ENCODE results near the gene CALCOCO1.

The CALCOCO1 gene

GRCh38 chr12:53751336-53752191, 24.3 kb upstream of the CALCOCO1 start, which contains the start of gene CISTR:
Gene CISTR, minus strand, starts transcription at chr12:53751979.
- peak; percentile 19 for DNase-seq

GRCh38 chr12:53750812-53751335, 23.6 kb upstream of the CALCOCO1 start:
- no peak for DNase-seq

- DNase-seq = no peak
These were observed 22.9 kb upstream of the CALCOCO1 start for GRCh38 chr12:53749986-53750811.

GRCh38 chr12:53748072-53748840, 21.0 kb upstream of the CALCOCO1 start:
- no peak for DNase-seq

DNA sequence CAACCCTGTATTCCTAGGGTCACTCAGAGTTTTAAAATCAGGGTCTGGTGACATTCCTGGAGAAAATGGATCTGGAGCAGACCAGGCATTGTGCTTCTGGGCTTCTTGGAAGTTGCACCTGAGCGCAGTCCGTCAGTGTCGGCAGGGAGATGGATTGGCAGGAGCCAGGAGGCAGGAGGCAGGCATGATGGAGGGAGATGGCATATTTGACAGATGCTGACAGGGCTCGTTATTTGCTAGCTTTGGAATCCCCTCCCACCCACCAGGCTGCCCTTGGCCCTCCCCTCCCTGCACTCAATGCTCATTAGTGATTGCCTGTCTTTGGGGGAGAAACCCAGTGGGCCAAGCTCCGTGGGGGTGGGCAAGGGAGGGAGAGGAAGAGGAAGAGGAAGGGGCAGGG, 19.8 kb upstream of the CALCOCO1 start:
- no peak for DNase-seq

DNA sequence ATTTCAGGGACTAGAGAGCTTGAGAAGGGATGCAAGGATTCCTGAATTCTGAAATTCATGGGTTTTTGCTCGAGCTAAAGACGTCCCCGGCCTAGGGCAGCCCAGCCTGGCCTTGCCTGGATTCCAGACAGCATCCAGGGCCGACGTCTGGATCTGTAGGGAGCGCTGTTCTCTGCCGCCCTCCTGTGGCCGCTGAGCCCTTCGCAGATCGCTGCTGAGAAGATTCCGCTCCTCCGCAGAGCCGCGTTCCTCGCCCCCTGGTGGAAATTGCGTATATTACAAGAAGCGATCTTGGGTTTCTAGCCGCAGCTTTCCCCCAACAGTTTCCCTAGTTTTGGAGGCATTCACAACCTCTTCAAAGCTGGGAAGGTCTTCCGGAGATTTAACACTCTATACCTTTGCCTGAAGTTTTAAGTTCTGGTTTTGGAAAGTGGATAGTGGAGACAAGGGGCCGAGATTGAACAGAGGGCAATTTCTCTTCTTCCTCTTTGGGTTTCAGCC, 19.4 kb upstream of the CALCOCO1 start:
- DNase-seq = peak; percentile 79

DNA sequence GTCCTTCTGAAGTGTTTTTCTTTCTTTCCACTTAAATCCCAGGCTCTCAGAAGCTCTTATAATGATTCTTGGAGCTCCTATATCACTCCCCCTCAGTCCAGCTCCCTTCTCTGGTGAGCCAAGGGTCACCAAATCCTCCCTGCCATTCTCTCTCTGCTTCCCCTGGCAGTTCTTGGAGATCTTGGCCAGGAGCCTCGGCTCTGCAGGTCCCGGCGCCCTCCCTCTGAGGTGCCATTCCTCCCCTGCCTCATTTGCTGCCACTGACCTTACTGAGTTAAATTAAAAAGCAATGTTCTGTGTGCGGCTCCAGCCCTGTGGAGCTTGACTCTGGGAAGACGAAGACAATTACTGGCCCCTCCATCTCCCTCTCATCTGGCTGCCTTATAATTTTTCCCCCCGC, 17.5 kb upstream of the CALCOCO1 start:
- no peak for DNase-seq

GRCh38 chr12:53744130-53744441, 16.8 kb upstream of the CALCOCO1 start:
- DNase-seq = no peak

- peak; percentile 65 for DNase-seq
These were observed 16.2 kb upstream of the CALCOCO1 start for GRCh38 chr12:53743266-53744129.

GRCh38 chr12:53740130-53740491, 12.9 kb upstream of the CALCOCO1 start:
- no peak for DNase-seq

DNA sequence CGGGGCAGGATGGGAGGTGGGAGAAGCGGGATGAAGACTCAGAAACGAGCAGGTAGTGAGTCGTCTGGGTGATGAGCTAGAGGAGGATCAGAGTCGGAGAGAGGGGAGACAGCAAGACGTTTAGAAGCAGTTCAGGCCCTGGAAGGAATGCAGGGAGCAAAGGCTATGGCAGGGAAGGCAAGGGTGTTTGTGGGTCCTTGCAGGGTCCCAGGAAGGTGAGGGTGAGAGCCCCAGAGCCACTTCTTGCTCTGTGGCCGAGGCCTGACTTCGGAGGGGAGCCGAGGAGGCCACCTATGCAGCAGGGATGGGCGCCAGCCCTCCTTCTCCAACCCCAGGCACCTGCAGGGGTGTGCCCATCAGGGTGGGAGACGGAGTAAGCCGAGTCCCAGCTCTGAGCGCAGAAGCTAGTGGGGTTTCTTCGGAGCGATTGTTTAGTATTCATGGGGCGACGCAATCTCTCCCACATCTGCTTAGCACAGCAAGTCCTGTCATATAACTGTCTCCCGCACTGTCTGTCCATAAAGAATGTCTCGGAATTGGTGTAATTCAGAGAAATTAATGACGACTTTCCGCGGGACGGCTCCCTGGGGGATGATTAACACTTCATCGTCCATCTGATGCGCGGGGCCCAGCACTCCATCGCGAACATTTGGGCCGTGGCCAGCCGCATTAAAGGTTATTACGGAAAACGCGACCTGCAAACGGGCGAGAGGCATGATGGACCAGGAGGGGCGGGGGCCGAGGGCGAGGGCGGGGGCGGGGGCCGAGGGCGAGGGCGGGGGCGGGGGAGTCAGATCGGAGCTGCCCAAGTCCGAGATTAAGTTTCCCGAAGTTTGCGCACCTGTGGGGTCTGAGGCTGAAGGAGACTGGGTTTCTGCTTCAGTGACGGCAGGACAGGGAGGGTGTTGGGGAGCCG, 12.2 kb upstream of the CALCOCO1 start:
- DNase-seq = no peak

DNA sequence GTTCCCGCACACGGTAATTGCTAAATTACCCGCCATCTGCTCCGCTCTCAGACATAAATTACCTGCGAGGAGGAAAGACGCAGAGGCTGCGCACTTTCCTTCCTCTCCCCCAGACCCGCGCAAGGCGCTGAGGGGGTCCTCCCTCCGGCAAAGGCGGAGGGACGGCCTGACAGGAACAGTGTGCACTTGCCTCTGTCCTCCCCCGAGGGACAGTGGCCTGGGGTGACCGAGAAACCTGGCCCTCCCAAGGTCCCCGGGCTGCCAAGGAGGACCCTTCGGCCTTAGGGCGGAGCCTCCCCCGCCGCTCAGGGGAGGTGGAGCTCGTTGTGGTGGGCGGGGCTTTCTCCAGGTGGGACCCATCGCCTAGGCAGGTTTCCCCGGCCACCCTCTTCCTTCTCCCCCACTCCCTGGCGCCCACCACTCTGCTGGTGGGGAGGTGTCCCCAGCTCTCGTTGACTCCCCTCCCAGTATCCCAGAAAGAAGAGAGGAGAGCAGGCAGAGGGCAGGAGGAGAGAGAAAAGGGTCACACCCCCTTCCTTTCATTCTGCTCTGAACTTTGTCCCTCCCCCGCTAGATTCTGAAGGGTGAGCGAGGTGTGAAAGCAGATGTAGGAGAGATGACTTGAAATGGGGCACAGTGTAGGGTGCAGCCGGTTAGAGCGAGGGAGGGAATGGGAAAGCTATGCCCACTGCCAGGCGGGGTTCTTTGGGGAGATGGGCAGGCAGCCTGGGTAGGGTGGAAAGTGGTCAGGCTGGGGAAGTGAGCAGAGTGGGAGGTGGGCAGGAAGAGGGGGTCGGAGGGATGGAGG, 11.4 kb upstream of the CALCOCO1 start:
- DNase-seq = peak; percentile 21

GRCh38 chr12:53737951-53738405, 10.7 kb upstream of the CALCOCO1 start:
- no peak for DNase-seq

DNA sequence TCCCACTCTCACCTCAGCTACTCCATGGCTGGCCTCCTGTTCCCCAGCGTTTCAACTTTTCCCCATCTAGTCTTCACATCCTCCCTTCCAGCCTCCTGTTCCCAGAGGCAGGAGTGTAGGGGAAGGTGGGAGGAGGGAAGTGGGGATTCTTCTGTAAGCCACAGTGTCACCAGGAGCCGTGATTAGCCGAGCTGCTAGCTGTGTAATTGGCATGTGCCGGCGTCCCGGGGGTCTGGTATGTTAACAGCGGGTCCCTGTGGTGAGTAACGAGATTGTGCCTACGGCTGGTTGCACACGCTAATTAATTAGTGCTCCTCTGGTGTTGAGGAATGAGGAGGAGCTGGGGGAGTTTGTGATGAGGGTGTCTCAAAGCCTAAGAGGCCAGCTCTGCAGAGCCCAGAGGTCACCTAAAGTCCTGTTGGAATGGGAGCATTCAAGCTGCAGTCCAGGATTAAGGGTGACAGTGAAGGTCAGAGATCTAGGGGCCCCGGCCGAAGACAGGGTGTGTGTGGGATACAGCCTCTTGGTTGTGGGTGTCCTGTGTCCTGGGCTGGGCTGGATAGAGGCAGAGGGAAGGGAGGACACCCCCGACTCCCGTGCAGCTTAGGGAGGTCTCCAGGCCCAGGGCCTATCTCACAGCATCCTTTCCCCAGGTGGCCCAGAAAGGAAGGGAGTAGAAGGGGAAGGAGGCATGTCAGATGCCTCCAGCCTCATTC, 10.0 kb upstream of the CALCOCO1 start:
- DNase-seq = no peak

DNA sequence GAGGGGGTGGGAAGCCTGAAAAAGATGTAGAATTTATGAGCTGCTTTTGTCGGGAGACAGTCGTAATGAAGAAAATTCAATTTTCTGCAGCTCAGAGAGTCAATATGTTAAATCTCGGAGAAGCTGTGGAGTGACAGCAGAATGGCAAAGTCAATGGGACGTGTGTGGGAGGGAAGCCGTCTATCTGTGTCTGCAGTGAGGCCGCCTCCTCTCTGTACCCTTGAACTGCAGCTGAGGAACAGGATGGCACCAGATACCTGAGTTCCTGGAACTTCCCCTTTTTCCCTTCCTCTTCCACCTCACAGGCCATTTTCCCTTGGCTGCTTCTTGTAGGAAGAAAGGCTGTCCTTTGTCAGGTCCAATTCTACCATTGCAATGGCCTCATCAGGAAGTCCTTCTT, 9.3 kb upstream of the CALCOCO1 start:
- no peak for DNase-seq

- DNase-seq = no peak
These were observed 8.3 kb upstream of the CALCOCO1 start for GRCh38 chr12:53735556-53735955.

DNA sequence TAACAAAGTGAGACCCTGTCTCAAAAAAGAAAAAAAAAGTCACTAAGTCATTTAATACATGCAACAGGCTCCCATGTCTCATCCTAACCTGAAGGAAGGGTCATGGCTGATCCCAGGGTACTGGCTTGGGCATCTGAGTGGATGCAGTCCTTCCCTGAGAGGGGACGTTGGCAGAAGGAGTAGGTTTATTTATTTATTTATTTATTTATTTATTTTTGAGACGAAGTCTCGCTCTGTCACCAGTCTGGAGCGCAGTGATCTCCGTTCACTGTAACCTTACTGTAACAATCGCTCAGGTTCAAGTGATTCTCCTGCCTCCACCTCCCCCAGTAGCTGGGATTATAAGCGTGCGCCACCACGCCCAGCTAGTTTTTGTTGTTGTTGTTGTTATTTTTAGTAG, 7.2 kb upstream of the CALCOCO1 start:
- DNase-seq = no peak

- no peak for DNase-seq
These were observed 6.6 kb upstream of the CALCOCO1 start for GRCh38 chr12:53733807-53734200.
